Mucosa of descending colon (tissue), 3 donors: ENCODE results near the gene SMARCAD1. TPM values are rescaled to one million over a fixed set of nuclear protein-coding genes. Genes with fewer than 3 reads are reported as not detected.

Experiments
- ATAC-seq: fragments of 200-7000 bp; cut with Tn5 transposase; one replicate; pipeline ENCODE4 v1.9.1; 2020; ENCODE audit warnings: mild to moderate bottlenecking, moderate library complexity
- DNase-seq, 3 donors: peaks; one replicate each; pipeline ENCODE4 v3.0.0-alpha.2; 2020
- H3K36me3 ChIP-seq: fragments of 200-600 bp; one replicate; pipeline ENCODE4 v1.8.0; 2021; ENCODE audit warnings: low read depth, mild to moderate bottlenecking
- H3K4me1 ChIP-seq: fragments of 200-600 bp; one replicate; pipeline ENCODE4 v1.8.0; 2021; ENCODE audit warnings: low read depth, mild to moderate bottlenecking
- H3K4me3 ChIP-seq: fragments of 200-600 bp; one replicate; pipeline ENCODE4 v1.8.0; 2021; ENCODE audit warnings: mild to moderate bottlenecking
- H3K9me3 ChIP-seq: fragments of 200-600 bp; one replicate; pipeline ENCODE4 v1.8.0; 2021; ENCODE audit warnings: mild to moderate bottlenecking
- CTCF ChIP-seq: fragments of 200-600 bp; IDR thresholded peaks from one replicate; pipeline ENCODE4 v1.8.0; 2022; ENCODE audit warnings: antibody characterized with exemption, mild to moderate bottlenecking
- intact Hi-C, 2 donors: fragments of 100-400 bp; cut with DNase I in 1 of 2; cut with micrococcal nuclease in 1 of 2; formaldehyde crosslinking; loops; one replicate each; pipeline versions ENCODE4 v1.11.0 to v1.11.1; 2022; cut with DNase I, micrococcal nuclease
- total RNA-seq, 3 donors: library from RNA; stranded (reverse); fragmentation: NEBNext Ultra II Directional in 2 of 3; extraction: Animal tissue kit (Norgen Biotek cat#: 25700) in 2 of 3; gene quantifications; one replicate each; pipeline versions ENCODE4 v1.2.1 to v1.2.4, GENCODE V29; 2021 to 2023
- donor health status: DM: no; HTN: no; CAD: no; lungs with moderate emphysema.
- donor health status: DM: no; HTN: no; CAD: no.
- donor health status: DM: no; HTN: yes; CAD: no.

The SMARCAD1 gene
- total RNA-seq, 3 donors from 2014 or later = 19.5 to 21.5 (median 21.0) TPM

GRCh38 chr4:94244087-94244828 lies 36.6 kb downstream of the SMARCAD1 start:
- H3K4me3 ChIP-seq = no peak overlapping the region
- ATAC-seq (no peak), DNase-seq (no peak)
- H3K9me3 ChIP-seq = no peaks in the 10 kb centered on the region
- H3K36me3 ChIP-seq = no peaks in the 10 kb centered on the region
- no peaks in the 10 kb centered on the region for H3K4me1 ChIP-seq
- TF ChIP-seq CTCF = no peak
- intact Hi-C loops = no loop called here

- Histone ChIP-seq H3K9me3 (no peaks in the 10 kb centered on the region), H3K36me3 (no peaks in the 10 kb centered on the region), H3K4me3 (no peak overlapping the region), H3K4me1 (no peaks in the 10 kb centered on the region)
- intact Hi-C loops = no loop called here
- no peak for TF ChIP-seq CTCF
- no peak for ATAC-seq
- no peak for DNase-seq
Observed at GRCh38 chr4:94244829-94245185, 37.1 kb downstream of the SMARCAD1 start.

DNA sequence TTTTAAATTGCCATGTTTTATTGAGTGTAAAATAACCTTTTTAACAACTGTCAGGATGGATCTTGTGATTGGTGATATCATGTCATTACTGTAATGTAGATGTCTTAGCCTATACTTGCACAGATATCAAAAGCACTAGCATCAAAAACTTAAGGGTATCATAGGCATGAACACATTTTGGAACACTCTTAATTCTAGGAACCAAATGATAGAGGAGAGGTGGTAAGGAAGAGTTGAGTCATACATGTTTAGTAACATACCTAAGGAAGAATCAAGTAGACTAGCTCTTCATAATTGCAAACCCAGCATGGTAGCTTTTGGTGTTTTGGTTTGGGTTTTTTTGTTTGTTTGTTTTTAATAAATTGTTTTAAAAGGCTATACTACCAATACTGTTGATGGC lies 43.4 kb downstream of the SMARCAD1 start:
- intact Hi-C loops = no loop called here
- Histone ChIP-seq H3K36me3 (no peaks in the 10 kb centered on the region), H3K4me1 (no peaks in the 10 kb centered on the region), H3K9me3 (no peaks in the 10 kb centered on the region), H3K4me3 (no peak overlapping the region)
- DNase-seq (no peak), ATAC-seq (no peak)
- TF ChIP-seq CTCF = no peak

GRCh38 chr4:94253036-94253435 lies 45.4 kb downstream of the SMARCAD1 start:
- Histone ChIP-seq H3K36me3 (no peaks in the 10 kb centered on the region), H3K9me3 (no peaks in the 10 kb centered on the region), H3K4me3 (no peak overlapping the region), H3K4me1 (no peaks in the 10 kb centered on the region)
- no peak for ATAC-seq
- intact Hi-C loops = no loop called here
- no peak for TF ChIP-seq CTCF
- no peak for DNase-seq

GRCh38 chr4:94256144-94256783 lies 48.6 kb downstream of the SMARCAD1 start:
- TF ChIP-seq CTCF = no peak
- H3K36me3 ChIP-seq = no peaks in the 10 kb centered on the region
- H3K4me3 ChIP-seq = no peak overlapping the region
- ATAC-seq (no peak), DNase-seq (no peak)
- no peaks in the 10 kb centered on the region for H3K9me3 ChIP-seq
- intact Hi-C loops = no loop called here
- no peaks in the 10 kb centered on the region for H3K4me1 ChIP-seq
